HG02973 (cell line): ENCODE data around the gene ABHD1.

Source experiments
- ATAC-seq: cut with Tn5 transposase; IDR thresholded peaks from one replicate; pipeline ENCODE4 v1.9.1; 2021; ENCODE audit warnings: moderate library complexity; ENCODE audit not compliant: unreplicated experiment

The ABHD1 gene

GRCh38 chr2:27134781-27135477 is 11.3 kb downstream of the ABHD1 start:
- no peak for ATAC-seq

GRCh38 chr2:27135478-27135955 is 11.9 kb downstream of the ABHD1 start:
- no peak for ATAC-seq

GRCh38 chr2:27136751-27137150 is 13.1 kb downstream of the ABHD1 start:
- ATAC-seq: no peak

DNA sequence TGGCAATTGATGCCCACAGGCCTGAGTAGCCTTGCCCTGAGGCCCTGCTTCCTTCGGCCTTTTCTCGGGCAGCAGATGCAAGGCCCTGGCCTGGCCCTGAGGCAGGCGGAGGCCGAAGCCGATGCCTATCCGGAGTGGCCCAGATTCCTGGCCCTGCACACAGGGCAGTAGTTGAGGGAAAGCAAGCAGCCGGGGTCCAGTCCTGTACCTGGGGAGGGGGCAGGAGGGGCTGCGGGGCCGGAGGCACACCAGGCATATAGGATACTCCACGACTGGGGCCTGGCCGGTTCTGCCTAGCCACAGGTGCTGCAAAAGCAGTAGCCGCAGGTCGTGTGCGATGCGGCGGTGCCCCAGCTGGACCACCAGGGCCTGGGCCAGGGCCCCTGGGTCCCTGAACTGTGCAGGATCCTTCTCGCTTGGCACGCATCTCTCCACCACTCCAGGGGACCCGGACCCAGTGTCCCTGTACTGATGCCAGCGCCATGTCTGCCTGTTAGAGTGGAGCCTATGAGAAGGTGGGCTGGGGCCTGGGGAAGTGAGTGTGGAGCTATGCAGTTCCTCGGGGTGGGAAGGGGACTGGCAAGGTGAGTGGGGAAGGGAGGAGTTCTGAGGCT is 13.8 kb downstream of the ABHD1 start:
- ATAC-seq: no peak

GRCh38 chr2:27138111-27138510 is 14.5 kb downstream of the ABHD1 start:
- no peak for ATAC-seq

- no peak for ATAC-seq
Measured at GRCh38 chr2:27139310-27139709, 15.7 kb downstream of the ABHD1 start, which contains the start of gene PRR30. Gene PRR30, minus strand, starts transcription at chr2:27139410. Its CDS starts 1,081 bp downstream, at chr2:27138329.

- no peak for ATAC-seq
Measured at GRCh38 chr2:27143285-27143684, 19.7 kb downstream of the ABHD1 start.

DNA sequence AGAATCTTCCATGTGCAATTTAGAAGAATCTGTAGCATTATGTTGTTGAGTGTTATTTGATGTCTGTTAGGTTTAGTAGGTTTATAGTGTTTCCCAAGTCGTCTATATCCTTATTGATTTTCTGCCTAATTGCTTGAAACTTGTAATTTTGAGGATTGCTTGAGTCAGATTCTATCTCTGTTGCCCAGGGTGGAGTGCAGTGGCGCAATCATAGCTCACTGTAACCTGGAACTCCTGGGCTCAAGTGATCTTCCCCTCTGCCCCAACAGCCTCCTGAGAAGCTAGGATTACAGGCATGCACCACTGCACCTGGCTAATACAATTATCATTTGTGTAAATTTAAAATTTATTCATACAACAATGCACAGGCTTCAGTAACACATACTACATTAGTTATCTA is 22.1 kb downstream of the ABHD1 start:
- ATAC-seq: no peak

DNA sequence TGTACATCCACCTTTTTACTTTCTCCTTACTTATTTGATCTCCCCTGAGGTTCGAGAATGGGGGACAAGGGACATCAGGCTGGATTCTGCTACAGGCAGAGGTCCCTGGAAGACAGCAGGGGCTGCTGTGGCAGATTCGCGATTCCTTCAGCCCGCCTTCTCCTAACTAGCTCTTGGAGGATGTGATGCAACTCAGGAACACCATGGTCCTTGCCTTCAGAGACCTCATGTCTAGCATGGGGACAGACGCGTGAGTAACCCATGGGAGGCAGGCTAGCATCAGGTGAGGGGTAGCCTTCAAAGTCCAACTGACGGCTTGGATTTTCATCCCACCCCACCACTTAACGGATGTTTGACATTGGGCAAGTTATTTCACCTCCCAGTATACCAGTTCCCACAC is 24.3 kb downstream of the ABHD1 start:
- no peak for ATAC-seq

DNA sequence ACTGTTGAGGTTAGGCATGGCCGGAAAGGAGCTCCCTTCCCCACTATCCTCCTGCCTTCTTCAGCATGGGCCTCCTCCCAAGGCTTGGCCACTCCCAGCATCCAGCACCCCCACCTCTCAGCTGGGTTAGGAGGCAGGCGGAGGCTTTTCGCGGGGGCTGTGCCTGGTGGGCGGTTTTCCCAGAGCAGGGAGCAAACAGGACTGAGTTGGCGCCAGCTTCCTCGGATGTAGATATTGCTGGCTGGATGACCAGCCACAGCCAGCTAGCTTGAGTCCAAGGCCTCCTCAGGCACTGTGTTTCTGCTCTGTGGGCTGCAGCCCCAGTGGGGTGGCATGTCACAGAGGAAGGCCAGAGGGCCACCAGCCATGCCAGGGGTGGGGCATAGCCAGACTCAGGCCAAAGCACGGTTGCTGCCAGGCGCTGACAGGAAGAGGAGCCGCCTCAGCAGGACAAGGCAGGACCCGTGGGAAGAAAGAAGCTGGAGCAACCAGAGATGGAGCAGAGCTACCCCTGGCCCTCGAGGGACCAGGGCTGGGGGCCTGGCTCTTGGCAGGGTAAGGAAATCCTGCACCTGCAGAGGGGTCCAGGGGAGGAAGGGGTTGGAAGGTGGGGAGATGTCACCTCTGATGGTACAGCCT is 25.3 kb downstream of the ABHD1 start, which contains the start of gene TCF23:
Gene TCF23 (plus strand): TSS at position 204 of the 639 bp plus-strand sequence. CDS start 130 bp downstream, at position 334.
- ATAC-seq: no peak

DNA sequence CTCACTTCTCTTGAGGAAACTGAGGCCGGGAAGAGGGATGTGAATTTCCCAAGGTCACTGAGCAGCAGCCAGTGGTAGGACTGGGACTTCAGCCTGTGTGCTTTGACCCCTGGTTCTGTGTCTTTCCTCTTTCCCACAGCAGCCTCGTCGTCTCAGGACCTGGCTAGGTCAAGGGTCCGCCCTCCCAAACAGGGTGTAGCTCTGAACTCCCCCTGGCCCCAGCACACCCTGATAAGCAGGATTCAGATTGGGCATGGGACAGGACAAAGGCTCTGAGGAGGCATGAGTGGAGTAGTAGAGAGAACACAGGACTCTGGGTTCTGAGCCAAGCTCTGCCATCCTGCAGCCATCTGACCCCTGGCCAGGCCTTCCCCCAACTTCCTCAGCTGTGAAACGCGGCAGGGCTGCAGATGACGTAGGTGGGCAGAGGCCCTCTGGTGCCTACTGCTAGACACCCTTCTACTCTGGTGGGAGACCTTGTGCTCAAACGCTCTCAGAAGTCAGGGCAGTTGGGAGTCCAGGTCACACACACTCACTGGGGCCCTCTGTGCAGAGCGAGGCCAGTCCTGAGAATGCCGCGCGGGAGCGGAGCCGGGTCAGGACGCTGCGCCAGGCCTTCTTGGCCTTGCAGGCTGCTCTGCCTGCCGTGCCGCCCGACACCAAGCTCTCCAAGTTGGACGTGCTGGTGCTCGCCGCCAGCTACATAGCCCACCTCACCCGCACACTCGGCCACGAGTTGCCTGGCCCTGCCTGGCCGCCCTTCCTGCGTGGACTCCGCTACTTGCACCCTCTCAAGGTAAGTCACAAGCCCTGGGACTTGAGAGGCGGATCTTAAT is 26.2 kb downstream of the ABHD1 start:
- ATAC-seq: no peak

GRCh38 chr2:27150639-27151230 is 27.1 kb downstream of the ABHD1 start:
- no peak for ATAC-seq

GRCh38 chr2:27152102-27152795 is 28.6 kb downstream of the ABHD1 start:
- ATAC-seq: no peak

GRCh38 chr2:27152796-27153464 is 29.3 kb downstream of the ABHD1 start:
- ATAC-seq: no peak

GRCh38 chr2:27154488-27154887 is 30.9 kb downstream of the ABHD1 start:
- ATAC-seq: no peak

GRCh38 chr2:27155069-27155520 is 31.5 kb downstream of the ABHD1 start:
- ATAC-seq: no peak

- no peak for ATAC-seq
Measured at GRCh38 chr2:27158468-27158867, 34.9 kb downstream of the ABHD1 start.

DNA sequence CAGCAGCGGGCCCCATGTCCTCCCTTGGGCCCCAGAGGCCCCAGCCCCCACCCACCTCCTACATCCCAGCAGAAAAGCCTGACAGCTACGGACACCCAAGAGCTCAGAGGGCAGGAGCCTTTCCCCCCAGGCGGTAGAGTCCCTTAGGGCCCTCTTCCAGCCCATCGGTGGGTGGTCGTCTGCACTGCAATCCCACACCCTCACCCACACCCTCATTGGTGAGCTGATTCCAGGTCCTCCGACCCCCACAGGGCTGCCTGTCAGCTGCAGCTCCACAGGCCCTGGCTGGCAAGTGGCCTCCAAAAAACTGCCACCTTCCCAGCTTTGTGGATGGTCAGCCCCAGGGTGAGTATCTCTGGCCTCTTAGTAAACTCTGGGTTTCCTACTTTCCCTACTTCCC is 35.7 kb downstream of the ABHD1 start:
- ATAC-seq: no peak

GRCh38 chr2:27160191-27160590 is 36.6 kb downstream of the ABHD1 start:
- no peak for ATAC-seq
